GM21529 (cell line): ENCODE measurements around the gene CSNK2B.
"Not testable (repeated sequence)": the region's sequence is repeated elsewhere in the genome, so short reads cannot be mapped to it uniquely, and the experiment has no call there.

Experiments used
- ATAC-seq: cut with Tn5 transposase; IDR thresholded peaks from one replicate; pipeline ENCODE4 v1.9.1; 2021; ENCODE audit not compliant: unreplicated experiment

The CSNK2B gene

DNA sequence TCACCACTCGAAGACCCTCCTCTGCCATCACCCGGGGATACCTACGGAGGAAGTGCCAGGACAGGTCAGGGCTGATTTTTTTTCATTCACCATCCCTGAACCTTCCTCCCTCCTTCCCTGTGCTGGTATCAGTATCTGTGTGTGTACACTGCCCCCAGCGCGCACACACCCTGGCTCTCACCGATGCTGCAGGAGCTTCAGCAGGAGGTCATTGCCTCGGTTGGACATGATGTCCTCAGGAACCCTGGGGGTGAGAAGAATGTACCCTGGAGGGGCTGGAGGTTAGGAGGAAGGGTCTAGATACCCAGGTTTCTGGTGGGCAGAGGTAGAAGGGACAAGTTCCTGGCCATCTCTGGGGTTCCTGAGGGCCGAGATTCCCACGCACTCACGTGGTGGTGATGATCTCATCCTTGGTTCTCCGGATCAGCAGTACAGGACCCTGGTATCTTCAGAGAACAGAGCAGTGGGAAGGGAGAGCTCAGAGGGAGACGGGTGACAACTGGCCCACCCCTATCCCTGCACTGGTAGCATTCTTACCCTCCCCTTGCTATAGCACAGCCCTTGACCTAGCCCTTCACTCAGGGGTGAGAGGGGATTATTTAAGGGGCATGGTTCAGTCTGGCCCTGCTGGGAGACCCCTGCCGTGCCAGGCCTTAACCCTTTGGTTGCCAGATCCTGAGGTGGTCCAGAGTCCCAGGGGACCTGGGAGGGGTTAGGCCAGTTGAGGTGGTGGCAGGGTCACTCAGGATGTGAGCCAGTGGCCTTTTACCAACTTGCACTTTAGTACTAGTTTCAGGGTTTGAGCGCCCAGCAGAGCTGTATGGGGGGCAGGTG is 22.2 kb downstream of the CSNK2B start:
- ATAC-seq, result no peak

DNA sequence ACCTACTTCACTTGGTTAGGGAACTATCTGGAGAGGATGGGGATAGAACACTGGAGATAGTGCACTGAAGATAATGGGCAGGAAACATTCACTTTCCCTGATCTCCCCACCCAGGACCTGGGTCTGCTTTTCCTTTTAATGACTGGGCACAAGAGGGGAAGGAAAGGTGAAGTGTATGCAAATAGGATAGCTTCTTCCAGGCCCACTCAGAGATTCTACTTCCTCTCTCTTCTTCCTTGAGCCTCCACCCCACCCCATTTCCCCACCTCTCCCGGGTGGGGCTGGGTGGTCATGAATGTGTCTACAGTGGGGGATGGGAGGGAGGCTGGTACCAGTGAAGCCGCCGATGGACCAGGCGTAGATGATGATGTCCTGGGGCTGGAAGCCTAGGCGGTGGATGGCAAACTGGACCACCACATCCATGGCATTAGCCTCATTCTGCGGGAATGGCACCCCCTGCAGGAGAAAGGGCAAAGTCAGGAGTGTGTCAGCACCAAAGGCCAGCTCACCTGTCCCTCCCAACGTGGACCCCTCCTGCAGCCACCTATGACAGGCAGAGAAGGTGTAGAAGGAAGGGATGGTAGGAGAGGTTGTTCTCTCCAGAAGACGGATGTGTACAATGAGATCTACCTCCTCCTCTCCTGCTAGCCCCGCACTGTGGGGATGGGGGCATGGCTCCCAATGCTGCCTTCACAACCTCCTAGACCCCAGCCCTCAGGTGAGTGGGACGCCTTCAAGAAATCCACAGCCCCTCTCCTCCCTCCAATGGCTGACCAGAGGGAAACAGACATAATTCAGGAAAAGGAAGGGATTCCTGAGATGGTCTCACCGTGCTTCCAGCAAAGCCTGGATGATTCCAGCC is 23.6 kb downstream of the CSNK2B start:
- ATAC-seq, result no peak

DNA sequence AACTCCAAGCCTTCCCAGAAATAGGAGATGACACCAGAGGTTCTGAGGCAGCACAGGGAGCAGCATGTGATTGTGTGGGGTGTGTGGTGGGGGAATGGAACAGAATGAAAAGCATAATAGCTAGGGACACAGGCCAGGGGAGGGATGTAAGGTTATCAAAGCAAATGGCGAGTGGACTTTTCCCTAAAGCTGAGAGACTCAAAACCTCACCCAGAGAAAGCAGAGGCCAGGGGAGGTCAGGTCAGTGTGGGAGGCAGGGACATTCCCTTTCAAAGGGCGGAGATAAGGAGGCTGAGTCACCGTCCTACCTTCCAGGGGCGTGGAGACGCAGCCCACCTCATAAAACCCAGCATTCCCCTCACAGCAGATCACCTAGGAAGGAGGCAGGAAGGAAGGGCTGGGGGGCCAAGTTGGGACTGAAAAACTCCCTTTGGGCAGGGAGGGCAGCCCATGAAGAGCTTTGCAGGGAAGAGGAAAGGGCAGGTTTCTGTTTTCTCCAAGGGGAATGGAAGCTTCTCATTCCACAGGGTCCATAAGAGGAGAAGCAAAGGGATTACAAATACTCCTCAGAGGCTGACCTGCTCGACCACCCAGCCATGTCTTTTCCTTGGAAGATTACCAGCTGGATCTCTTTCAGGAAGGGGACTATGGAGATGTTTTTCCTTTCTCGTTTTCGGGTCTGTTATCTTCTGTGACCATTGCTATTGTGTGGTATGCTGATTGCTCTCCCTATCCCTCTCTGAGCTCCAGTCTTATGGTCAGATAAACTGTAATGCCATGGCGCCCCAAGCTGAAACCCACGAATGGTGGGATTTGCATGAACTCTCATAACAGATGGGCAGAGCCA is 24.6 kb downstream of the CSNK2B start:
- no peak for ATAC-seq

DNA sequence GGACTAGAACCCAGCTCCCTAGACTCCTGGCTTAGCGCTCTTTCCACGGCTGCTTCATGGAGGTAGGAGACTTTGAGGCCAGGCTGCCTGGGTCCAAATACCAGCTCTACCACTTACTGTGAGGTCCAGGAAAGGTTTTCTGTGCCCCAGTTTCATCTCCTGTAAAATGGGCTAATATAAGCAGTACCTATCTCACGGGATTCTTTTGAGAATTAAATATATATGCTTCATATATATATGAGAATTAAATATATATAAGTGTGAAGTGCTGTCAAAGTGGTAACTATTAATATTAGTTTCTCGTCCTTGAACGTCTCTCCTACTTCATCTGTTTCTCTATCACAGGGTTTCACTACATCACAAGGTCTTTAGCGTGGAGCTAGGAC is 25.2 kb downstream of the CSNK2B start:
- no peak for ATAC-seq

DNA sequence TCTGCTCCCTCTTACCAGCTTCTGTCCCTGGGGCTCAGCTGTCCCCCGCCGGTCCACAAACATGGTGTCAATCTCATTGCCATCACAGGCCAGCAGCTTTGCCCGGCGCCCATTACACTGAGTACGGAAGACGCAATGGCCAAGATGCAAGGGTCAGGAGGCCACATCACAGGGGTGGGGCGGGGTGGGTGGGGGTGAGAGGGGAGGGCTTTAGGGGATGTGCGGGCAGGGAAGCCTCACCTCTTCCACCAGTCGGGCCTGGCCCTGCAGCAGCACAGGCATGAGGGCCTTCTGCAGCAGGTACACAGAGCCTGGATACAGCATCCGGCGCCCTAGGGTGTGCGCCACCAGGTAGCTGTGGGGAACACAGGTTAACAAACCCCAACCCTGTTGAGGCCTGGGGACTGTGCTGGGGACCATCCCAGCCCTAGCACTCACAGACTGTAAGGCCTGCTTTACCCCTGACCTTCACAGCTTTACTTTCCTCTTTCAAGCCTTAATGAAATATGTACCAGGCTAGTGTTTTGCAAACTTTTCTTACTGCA is 25.8 kb downstream of the CSNK2B start:
- ATAC-seq, result no peak

DNA sequence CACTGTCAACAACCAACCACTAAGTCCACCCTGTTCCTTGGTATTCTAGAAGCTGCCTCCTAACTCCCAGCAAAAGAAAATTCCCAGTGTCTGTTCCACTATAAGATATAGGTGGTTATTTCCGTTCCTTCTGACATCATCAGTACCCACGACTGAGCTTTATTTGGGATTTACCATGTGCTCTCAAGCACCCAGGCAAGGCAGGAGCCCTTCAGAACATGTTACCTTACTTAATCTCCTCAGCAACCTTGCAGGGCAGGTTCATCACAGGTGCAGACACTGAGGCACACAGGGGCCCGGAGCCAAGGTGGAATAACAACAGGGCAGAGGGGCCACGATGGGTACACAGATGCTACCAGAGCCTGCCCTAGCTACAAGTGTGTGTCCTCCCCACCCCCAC is 26.5 kb downstream of the CSNK2B start:
- ATAC-seq, result no peak

DNA sequence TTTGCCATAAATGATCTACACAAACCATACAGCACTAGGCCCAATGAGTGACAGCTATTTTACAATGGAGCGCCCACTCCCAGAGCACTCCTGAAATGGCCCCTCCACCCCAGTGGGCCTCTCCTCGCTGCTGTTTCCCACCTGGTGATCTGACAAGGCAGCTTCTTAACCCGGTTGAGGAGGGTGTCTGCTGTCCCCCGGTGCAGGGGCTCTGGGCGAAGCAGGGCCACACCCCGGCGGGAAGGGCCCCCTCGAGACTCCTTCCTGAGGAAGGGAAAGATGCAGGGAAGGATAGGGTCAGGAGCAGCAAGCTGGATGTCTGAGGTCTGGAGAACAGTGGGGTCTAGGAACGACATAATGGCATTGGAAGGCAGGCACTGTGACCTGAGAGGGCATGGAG is 27.0 kb downstream of the CSNK2B start:
- ATAC-seq, result no peak

DNA sequence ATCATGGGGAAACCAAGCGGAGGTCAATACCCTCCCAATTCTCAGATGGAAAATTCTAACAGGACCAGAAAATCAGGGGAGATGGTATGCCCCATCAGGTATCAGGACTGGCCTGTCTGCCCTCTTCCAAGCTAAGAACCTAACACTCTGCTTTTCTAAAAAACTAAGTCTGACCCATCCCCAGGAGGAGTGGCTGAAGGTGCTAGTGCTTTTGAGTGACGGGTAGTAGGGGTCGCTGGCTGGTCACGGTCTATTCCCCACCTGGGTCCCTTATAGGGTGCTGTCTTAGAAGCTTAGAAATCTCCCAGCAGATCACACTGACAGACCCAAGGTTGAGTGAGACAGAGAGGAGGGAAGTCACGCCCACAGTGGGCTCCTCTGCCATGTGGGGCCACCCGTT is 27.7 kb downstream of the CSNK2B start:
- ATAC-seq, result no peak

DNA sequence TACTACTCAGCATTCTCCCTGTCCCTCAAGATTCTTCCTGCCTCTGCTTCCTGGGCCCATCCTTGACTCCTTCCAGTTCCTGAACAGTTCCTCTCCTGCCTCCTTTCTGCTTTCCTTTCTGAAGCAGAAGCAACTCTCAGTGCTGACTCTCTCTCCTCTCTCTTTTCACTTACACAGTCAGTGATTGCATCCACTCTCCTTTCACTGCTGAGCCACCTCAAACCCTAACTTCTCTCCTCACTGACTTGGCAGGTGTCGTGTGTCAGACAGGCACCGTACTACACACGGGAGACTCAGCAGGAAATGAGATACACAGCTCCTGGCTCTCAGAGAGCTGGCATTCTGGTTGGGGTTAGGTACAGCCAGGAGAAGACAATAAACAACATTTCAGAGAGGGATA is 31.7 kb downstream of the CSNK2B start:
- no peak for ATAC-seq

DNA sequence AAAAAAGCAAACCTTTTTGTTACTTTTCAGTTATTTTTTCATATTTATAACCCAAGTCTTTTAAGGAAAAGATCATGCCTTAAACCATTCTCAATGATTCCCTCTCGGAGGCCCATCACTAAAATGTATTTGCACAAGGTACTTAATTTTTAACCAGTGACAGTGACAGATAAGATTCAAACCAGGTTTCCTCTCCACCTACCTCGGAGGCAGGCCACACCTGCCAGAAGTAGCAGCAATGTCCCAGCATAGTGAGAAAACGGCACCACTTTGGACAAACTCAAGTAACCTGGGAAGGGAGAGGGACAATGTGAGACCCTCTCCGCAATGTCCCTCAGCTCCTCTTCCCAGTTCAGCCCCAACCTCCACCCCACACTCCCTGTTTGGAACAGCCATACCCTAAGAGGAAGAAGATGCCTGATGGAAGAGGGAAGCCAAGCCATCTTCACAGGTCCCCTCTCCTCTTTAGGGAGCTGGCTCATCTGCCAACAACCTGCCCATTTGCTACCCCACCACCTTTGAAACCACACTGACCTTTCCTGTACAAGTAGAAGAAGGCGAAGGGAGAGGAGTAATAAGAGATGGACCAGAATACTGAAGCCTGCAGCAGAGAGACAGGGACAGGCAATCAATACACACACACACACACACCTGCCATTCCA is 35.0 kb downstream of the CSNK2B start:
- ATAC-seq, result no peak

DNA sequence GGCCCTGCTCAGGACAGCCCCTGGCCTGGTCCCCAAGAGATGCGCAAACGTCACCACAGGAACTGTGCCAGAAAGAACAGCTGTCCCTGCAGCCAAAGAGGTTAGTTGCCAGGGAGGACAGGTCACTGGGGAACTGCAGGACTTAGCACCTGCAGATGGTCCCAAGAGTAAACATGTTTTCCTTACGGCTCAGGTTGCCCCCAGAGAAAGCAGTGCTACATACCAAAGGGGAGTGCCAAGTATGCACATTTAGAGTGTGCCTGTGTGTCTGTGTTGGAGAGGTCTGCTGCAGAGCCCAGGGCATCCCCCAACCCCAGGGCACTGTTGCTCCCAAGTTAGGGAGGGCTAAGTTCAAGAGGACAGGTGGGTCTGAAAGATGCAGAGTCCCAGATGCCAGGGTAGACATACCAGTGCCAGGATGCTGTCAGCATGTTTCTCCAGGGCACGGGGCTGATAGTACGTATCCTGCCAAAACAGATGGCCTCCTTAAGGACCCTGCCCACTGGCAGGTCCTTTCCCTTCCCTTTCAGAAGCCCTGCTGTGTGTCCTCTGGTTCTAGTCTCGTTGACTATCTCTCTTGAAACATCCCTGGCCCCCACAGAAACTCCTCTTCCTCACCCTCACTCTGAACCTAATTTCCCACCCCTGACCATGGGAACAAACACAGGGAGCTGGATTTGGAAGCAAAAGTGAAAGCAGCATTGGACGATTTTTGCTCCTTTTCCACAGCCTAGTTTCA is 36.0 kb downstream of the CSNK2B start:
- no peak for ATAC-seq

DNA sequence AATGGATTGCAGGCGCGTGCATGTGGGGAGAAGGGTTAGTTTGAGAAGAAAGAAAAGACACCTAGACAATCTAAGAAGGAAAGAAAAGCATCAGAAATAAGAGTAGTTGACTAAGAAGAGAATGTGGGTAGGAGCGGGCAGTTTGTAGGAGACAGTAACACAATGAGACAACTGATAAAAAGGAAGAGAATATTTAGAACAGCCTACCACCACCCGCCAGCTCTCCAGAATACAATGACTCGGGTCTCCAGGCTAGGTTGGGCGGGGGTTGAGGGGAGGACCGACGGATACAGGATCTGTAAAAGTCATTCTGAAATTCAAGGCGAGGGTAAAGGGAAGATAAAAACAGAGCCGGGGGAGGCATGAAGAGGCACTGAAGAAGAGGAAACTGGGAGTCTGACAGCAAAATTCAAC is 36.5 kb downstream of the CSNK2B start:
- no peak for ATAC-seq

DNA sequence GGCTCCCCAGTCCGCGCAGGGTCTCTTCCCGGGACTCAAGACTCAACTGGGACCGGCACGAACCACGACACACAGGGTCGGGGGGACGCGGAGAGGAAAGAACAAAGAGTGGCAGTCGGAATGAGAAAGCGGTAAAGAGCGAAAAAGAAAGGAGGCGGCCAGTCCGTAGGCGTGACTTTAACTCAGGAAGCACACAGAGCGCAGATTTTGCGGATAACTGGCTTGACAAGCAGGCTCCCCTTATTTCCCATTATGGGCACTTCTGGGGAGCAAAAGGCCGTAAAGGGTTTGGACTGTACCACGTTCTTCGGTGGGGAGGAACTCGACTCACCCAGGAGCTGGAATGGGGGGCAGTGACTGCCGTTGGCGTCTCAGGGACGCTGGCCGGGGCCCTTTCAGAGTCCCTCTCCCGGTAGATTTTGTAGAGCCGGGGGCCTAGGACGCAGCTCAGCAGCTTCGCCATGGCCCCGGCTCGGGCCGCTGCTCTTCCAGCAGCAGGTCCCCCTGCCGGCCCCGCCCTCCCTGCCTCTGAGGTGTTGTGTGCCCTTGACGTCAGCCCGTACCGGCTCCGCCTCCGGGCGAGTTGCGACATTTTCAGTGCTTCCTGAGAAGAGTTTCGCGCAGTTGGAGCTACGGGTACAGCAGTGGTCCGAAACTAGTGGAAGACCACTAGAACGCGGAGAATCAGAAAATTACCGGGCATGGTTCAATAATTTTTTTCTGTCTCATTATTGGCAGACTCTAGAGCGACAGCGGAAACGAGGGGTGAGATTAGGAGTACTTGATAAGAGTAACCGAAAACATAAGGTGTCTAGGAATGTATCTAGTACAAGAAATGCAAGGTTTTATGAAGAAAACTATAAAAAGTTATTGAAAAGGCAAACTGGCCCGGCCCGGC is 37.2 kb downstream of the CSNK2B start, which contains the start of gene ABHD16A:
ABHD16A (minus strand) TSS at position 506 of the 898 bp plus-strand sequence; CDS start at position 463, 43 bp downstream.
- peak; percentile 91 for ATAC-seq

DNA sequence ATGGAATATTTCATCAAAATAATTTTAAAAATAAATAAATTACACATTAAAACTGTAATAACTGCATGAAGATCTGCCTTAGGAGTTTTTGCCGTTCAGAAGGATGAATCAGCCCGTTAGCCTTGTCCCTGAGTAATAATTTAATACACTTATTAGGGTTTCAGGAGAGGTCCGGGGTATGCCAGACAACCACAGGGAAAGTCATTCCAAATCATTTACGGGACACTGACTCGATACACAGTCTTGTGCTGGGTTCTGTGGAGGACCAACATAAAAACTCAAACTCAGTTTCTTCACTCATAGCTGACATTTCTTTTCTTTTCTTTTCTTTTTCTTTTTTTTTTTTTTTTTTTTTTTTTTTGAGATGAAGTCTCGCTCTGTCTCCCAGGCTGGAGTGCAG is 40.1 kb downstream of the CSNK2B start:
- ATAC-seq, result no peak

DNA sequence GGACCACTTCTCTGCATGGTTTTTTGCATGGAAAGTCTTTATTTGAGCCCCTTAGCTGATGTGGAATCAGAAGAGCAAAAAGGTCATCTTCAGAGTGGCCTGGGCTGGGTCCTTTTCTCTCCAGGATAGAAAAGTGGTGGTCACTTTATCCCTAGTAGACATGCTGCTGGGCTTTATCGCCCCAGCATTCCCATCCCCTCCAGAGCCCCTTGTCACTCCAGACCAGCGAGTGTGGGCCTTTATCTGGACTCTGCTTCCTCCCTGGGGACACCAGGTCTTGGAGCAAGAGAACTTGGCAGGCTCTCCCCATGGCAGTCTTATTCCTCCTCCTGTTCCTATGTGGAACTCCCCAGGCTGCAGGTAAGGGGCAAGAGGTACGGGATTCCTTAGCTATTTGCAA is 40.7 kb downstream of the CSNK2B start, which contains the start of gene LY6G6F:
LY6G6F (plus strand) TSS at position 268 of the 400 bp plus-strand sequence; CDS start at position 309, 41 bp downstream.
- ATAC-seq, result no peak

DNA sequence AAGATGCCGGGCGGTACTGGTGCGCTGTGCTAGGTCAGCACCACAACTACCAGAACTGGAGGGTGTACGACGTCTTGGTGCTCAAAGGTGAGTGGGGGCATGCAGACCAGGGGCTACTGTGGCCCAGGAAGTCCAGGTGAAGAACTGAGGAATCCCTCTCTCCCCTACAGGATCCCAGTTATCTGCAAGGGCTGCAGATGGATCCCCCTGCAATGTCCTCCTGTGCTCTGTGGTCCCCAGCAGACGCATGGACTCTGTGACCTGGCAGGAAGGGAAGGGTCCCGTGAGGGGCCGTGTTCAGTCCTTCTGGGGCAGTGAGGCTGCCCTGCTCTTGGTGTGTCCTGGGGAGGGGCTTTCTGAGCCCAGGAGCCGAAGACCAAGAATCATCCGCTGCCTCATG is 41.8 kb downstream of the CSNK2B start:
- ATAC-seq, result no peak

DNA sequence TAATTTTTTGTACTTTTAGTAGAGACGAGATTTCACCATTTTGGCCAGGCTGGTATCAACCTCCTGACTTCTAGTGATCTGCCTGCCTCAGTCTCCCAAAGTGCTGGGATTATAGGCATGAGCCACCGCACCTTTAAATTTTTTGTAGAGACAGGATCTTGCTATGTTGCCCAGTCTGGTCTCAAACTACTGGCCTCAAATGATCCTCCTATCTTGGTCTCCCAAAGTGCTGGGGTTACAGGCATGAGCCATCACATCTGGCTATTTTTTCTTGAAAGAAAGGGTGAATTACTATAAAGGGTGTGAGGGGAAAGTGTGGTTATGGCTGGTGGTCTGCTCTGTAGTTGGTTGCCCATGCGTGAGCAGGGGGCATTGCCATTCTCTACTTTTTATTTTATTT is 42.3 kb downstream of the CSNK2B start:
- ATAC-seq, result no peak

DNA sequence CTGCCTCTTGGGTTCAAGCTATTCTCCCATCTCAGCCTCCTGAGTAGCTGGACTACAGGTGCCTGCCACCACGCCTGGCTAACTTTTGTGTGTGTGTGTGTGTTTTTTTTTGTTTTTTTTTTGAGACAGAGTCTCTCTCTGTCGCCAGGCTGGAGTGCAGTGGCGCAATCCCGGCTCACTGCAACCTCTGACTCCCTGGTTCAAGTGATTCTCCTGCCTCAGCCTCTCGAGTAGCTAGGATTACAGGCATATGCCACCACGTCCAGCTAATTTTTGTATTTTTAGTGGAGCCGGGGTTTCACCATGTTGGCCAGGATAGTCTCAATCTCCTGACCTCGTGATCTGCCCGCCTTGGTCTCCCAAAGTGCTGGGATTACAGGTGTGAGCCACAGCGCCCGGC is 43.3 kb downstream of the CSNK2B start:
- ATAC-seq, result not testable (repeated sequence)
